NT2/D1 (cell line): Measurements from ENCODE around the gene MAN1A1.

ENCODE experiments used
- SUZ12 ChIP-seq: IDR thresholded peaks from 2 replicates; pipeline ENCODE4 v1.6.1; 2011; ENCODE audit not compliant: insufficient read length, insufficient read depth; ENCODE audit errors: extremely low read depth
- YY1 ChIP-seq: IDR thresholded peaks from 2 replicates; pipeline ENCODE4 v1.6.1; 2011; ENCODE audit not compliant: insufficient read length, insufficient read depth
- ZNF274 ChIP-seq: IDR thresholded peaks from 2 replicates; pipeline ENCODE4 v1.6.1; 2011; ENCODE audit warnings: mild to moderate bottlenecking, low read depth, low read length

DNA sequence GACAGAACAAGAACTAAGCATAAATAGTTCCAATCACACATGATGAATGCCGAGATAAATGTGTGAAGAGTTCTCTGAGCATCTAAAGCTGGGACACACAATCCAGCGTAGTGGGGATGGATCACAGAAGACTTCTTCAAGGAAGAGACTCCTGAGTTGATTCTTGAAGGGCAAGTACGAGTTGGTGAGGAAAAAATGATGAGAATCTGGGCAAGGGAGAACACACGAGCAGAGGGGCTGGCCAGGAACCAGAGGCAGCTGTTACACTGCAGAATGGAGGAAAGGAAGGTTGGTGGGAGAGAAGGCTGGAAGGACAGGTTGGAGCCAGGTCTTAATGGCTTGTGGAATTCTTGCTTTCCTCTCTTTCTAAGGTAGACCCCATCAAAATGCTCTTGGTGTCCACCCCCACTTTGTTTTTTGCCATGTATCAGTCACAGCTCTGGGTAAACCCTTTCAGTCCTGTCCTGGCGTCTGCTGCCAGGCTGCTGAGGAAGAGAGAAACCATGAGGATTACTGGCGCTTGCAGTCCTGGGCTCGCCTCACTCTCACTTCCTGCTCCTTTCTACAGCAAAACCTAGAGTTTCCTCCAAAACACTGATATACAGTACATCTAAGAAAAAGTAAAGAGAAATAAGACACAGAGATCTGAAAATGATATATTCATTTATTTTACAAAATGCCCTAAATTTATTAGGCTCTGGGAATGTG, 143.5 kb downstream of the MAN1A1 start:
- TF ChIP-seq ZNF274 (no peak), YY1 (no peak), SUZ12 (no peak)
